ENCODE data around the gene NANOS3.

The NANOS3 gene

DNA sequence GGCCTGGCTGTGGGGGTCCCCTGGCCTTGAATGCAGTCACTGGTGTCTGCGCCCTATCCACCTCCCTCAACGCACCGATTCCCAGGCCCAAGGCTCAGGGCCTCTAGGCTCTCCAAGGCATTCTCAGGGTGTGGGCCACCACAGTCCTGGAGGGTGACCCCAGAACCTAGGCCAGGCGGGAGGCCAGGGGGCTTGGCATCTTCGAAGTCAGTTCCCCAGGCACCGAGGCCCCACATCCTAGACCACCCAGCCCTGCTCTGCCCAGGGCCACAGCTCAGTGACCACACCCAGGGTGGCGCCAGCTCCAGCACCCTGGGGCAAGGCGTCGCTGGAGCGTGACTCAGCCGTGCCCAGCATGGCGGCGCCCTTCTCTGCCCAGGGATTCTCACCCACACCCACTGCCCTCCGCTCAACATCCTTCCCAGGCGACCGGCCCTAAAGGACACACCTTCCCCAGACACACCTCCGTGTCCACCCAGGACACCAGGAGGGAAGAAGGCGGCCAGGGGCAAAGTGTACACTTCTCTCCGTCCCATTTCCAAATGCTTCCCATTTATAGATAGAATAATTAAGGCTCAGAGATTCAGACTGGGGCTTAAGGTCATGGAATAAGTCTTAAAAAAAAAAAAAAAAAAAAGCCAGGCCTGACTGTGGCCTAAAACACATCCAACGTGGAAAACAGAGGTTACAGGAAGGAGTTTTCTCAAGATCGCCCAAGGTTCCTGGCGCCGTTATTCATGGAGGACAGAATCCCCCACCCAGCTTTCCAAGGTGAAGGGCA, 36.4 kb upstream of the NANOS3 start:
- Mint-ChIP-seq H3K4me3 (peak overlapping the region; percentile 96), H3K4me1 (peaks cover 63% of the 10 kb centered on the region), H3K36me3 (peaks cover 86% of the 10 kb centered on the region), H3K27ac (peak overlapping the region; percentile 100), H3K9me3 (no peaks in the 10 kb centered on the region)
- DNase-seq (ENCODE audit: low spot score in 2 of 2) (peak; percentile 52 to 80), ATAC-seq (peak; percentile 38)

DNA sequence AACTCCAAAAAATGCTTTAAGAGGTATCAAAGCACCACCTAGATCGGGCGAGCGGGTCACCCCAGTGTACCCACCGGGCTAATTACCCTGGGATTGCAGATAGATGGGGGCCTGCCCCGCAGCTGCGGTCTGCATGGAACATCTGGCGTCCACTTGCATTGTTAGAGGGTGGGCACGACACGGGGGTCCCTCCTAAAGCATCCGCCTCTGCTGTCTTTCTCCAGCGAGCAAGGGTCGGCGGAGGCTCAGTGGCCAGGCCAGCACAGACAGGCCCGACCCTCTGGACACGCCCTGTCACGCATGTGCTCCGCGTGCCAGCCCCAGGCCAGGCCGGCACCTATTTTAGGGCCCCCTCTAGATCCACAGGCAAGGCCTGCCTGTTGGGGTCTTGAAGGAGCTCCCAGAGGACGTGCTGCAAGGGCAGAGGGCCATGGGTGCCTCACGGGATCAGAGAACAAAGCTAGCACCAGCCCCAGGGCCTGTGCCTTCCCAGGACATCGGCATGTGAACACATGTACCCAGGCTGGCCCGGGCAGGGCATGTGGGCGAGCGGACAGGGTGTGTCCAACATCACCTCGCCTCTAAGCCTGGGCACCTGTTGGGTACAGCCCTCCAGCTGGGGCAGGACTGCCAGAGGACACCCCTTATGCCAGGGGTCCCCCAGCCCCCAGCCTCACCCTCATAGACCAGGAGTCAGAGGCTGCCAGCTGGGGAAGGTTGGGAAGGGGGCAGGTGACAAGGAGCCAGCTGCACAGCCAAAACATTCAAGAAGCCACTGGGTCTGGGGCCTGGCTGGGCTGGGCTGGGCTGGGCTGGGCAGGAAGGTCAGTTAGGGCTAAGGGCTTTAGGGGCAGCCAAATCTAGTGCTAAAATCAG, 35.6 kb upstream of the NANOS3 start:
- H3K4me1 Mint-ChIP-seq: peaks cover 65% of the 10 kb centered on the region
- H3K36me3 Mint-ChIP-seq: peaks cover 86% of the 10 kb centered on the region
- H3K4me3 Mint-ChIP-seq: peak overlapping the region; percentile 96
- peak overlapping the region; percentile 100 for H3K27ac Mint-ChIP-seq
- ATAC-seq (no peak), DNase-seq (ENCODE audit: low spot score in 2 of 2) (peak in 1 of 2 donors; percentile 86)
- H3K9me3 Mint-ChIP-seq: no peaks in the 10 kb centered on the region

- no peak for DNase-seq (ENCODE audit: low spot score in 2 of 2)
- Mint-ChIP-seq H3K4me3 (peak overlapping the region; percentile 96), H3K9me3 (no peaks in the 10 kb centered on the region), H3K4me1 (peaks cover 65% of the 10 kb centered on the region), H3K27ac (peak overlapping the region; percentile 100), H3K36me3 (peaks cover 86% of the 10 kb centered on the region)
- ATAC-seq: no peak
Measured at GRCh38 chr19:13841962-13842290, 35.0 kb upstream of the NANOS3 start.

- no peaks in the 10 kb centered on the region for H3K9me3 Mint-ChIP-seq
- ATAC-seq: no peak
Measured at GRCh38 chr19:13842291-13843103, 34.4 kb upstream of the NANOS3 start.

GRCh38 chr19:13843104-13843921, 33.6 kb upstream of the NANOS3 start:
- ATAC-seq (no peak), DNase-seq (ENCODE audit: low spot score in 2 of 2) (no peak)
- H3K4me1 Mint-ChIP-seq: peaks cover 57% of the 10 kb centered on the region

More at GRCh38 chr19:13842291-13843103, 34.4 kb upstream of the NANOS3 start:
- Mint-ChIP-seq H3K27ac (peak overlapping the region; percentile 100), H3K4me1 (peaks cover 62% of the 10 kb centered on the region), H3K4me3 (peak overlapping the region; percentile 96), H3K36me3 (peaks cover 86% of the 10 kb centered on the region)
- DNase-seq (ENCODE audit: low spot score in 2 of 2): peak; percentile 62 to 86

GRCh38 chr19:13844130-13844631, 32.8 kb upstream of the NANOS3 start:
- Mint-ChIP-seq H3K27ac (peak overlapping the region; percentile 100), H3K4me1 (peaks cover 55% of the 10 kb centered on the region), H3K4me3 (peak overlapping the region; percentile 96), H3K36me3 (peaks cover 80% of the 10 kb centered on the region), H3K9me3 (no peaks in the 10 kb centered on the region)
- DNase-seq (ENCODE audit: low spot score in 2 of 2) (no peak), ATAC-seq (no peak)

More at GRCh38 chr19:13843104-13843921, 33.6 kb upstream of the NANOS3 start:
- peaks cover 83% of the 10 kb centered on the region for H3K36me3 Mint-ChIP-seq
- H3K4me3 Mint-ChIP-seq: peak overlapping the region; percentile 96
- H3K27ac Mint-ChIP-seq: peak overlapping the region; percentile 100
- H3K9me3 Mint-ChIP-seq: no peaks in the 10 kb centered on the region

- H3K4me1 Mint-ChIP-seq: peaks cover 62% of the 10 kb centered on the region
- DNase-seq (ENCODE audit: low spot score in 2 of 2) (peak; percentile 94 to 98), ATAC-seq (peak; percentile 83)
- peak overlapping the region; percentile 96 for H3K4me3 Mint-ChIP-seq
- peak overlapping the region; percentile 100 for H3K27ac Mint-ChIP-seq
- no peaks in the 10 kb centered on the region for H3K9me3 Mint-ChIP-seq
- peaks cover 70% of the 10 kb centered on the region for H3K36me3 Mint-ChIP-seq
Measured at GRCh38 chr19:13846557-13847406, 30.2 kb upstream of the NANOS3 start.

DNA sequence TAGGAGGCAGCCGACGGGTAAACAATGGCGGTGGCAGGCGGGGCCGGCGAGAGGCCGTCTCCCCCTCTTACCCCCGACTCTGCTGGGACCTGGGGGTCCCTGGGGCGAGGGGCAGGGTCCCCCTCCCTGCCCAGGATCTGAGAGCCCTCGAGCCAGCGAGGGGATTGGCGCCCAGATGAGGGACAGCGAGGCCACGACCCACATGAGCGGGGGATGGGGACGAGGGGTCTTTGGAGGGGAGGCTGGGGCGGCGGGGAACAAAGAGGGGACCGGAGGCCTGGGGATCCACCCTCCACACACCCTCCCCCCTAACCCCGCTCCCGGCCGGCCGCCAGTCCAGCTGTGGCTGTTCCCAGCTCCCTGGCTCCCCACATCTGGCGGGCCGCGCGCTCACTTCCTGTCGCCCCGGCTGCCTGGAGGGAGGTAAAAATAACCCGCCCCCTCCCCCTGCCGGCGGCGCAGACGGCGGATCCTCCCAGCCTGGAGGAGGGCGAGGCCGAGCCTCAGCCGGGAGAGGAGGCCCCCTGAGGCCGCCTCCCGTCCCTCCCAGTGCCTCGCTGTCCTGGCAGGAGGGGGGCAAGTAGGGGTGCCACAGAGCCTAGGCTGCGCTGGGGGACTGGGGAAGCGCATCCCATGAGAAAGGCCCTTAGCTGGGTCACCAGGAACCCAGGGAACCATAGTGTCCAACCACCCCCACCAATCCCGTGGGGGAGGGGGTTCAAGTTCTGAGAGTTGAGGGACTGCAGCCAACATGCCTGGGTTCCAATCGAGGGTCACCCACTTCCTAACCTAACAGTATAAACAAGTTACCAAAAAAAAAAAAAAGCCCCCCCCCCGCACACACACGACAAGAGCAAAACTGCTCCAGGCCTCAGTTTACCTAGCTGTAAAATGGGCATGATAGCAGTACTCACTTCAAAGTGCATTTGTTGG, 29.3 kb upstream of the NANOS3 start:
- H3K4me3 Mint-ChIP-seq: peak overlapping the region; percentile 96
- H3K27ac Mint-ChIP-seq: peak overlapping the region; percentile 100
- peak; percentile 69 to 88 for DNase-seq (ENCODE audit: low spot score in 2 of 2)
- ATAC-seq: peak; percentile 42
- H3K9me3 Mint-ChIP-seq: no peaks in the 10 kb centered on the region
- H3K4me1 Mint-ChIP-seq: peaks cover 62% of the 10 kb centered on the region
- H3K36me3 Mint-ChIP-seq: peaks cover 61% of the 10 kb centered on the region

DNA sequence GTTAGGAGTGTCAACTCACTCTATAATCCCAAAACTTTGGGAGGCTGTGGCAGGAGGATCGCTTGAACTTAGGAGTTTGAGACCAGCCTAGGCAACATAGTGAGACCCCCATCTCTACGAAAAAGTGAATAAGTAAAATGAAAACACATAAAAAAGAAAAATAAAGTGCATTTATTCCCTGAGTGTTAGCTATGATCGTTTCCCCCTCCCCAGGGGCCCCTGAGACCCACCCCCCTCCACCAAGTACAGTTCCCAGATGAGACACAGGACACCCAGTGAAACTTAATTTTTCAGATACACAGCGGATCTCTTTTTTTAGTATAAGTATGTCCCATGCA, 28.6 kb upstream of the NANOS3 start:
- H3K27ac Mint-ChIP-seq: peak overlapping the region; percentile 100
- no peaks in the 10 kb centered on the region for H3K9me3 Mint-ChIP-seq
- peaks cover 54% of the 10 kb centered on the region for H3K36me3 Mint-ChIP-seq
- peak overlapping the region; percentile 96 for H3K4me3 Mint-ChIP-seq
- H3K4me1 Mint-ChIP-seq: peaks cover 62% of the 10 kb centered on the region
- DNase-seq (ENCODE audit: low spot score in 2 of 2): no peak
- ATAC-seq: no peak

- H3K4me1 Mint-ChIP-seq: peaks cover 55% of the 10 kb centered on the region
- ATAC-seq (no peak), DNase-seq (ENCODE audit: low spot score in 2 of 2) (no peak)
- no peaks in the 10 kb centered on the region for H3K9me3 Mint-ChIP-seq
- peaks cover 47% of the 10 kb centered on the region for H3K36me3 Mint-ChIP-seq
- peak overlapping the region; percentile 96 for H3K4me3 Mint-ChIP-seq
- H3K27ac Mint-ChIP-seq: peak overlapping the region; percentile 100
Measured at GRCh38 chr19:13848798-13849676, 27.9 kb upstream of the NANOS3 start.

DNA sequence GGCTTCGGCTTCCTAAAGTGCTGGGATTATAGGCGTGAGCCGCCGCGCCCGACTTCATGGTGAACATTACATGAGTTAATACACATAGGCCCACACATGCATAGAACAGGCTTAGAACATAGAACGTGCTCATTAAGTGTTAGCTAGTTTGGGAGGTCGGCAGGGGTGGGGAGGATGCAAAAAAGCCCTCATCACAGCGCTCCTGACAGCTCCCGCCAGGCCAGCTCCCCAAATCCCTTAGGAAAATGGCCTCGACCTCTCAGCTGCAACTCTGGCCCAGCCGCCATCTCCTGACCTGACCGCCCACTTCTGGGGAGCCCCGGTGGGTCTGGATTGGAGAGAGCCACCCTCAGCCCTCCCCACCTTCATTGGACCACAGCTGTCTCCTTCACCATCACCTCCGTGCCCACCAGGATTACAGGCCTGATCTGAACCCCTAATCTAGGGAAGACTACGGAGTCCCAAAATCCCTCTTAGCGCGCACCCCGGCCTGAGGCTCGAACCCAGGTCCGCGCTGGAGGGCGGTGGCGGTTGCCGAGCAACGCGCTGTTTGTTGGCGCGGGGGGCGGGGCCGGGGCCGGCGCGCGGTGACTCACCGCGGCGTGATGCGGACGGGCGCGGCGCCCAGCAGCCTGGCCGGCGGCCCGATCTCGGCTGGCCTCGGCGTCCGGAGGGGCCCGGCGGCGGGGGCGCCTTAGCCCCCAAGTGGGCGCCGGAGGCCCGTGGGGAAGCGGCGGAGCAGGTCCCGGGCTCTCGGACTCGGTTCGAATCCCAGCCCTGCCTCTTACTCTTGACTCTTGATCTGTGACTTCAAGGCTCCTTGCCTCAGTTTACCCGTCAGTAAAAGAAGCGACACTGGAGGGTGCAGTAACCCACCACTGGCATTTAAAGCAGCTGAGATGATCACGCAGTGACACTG, 26.7 kb upstream of the NANOS3 start:
- DNase-seq (ENCODE audit: low spot score in 2 of 2): peak; percentile 70 to 88
- ATAC-seq: peak; percentile 17
- peaks cover 45% of the 10 kb centered on the region for H3K4me1 Mint-ChIP-seq
- peaks cover 47% of the 10 kb centered on the region for H3K36me3 Mint-ChIP-seq
- H3K4me3 Mint-ChIP-seq: peak overlapping the region; percentile 73
- H3K27ac Mint-ChIP-seq: peak overlapping the region; percentile 100
- H3K9me3 Mint-ChIP-seq: no peaks in the 10 kb centered on the region
